GM12878 (cell line): Measurements from ENCODE around the gene SPIB. TPM values are rescaled to one million over a fixed set of nuclear protein-coding genes. Genes with fewer than 3 reads are reported as not detected.

ENCODE experiments used
- ATAC-seq: fragments of 200-7000 bp; cut with Tn5 transposase; 3 replicates; pipeline ENCODE4 v1.9.1; 2020; ENCODE audit warnings: mild to moderate bottlenecking, moderate library complexity
- BruUV-seq: library from RNA; stranded (reverse); fragments of 400-500 nt; replicated peaks from 2 replicates; lab custom pipeline; 2021; lab: Mats Ljungman, UMichigan
- CTCF ChIA-PET: fragments of 300-600 bp; sonication (Branson Sonifier 250); formaldehyde crosslinking; extraction: SDS; loops from one replicate; lab custom pipeline; 2021; ENCODE audit warnings: inconsistent platforms; lab: Yijun Ruan, JAX
- POLR2A ChIA-PET: fragments of 350-600 bp; formaldehyde crosslinking; extraction: SDS; loops from one replicate; lab custom pipeline; 2021; ENCODE audit warnings: inconsistent platforms; lab: Charles Lee
- RAD21 ChIA-PET: fragments of 300-600 bp; sonication (Branson Sonifier 250); formaldehyde crosslinking; loops from one replicate; lab custom pipeline; 2023; ENCODE audit warnings: antibody characterized with exemption; ENCODE audit not compliant: unreplicated experiment; lab: Charles Lee
- SMC1A ChIA-PET: fragments of 300-600 bp; sonication (Branson Sonifier 250); formaldehyde crosslinking; loops from one replicate; lab custom pipeline; 2023; ENCODE audit not compliant: unreplicated experiment, uncharacterized antibody; lab: Charles Lee
- DNase-seq: peaks from one replicate; pipeline ENCODE4 v3.0.0-alpha.2; 2011; ENCODE audit warnings: low read depth, low spot score
- FAIRE-seq: peaks from 3 replicates; lab custom pipeline; 2011; peaks lifted over from hg19 to GRCh38; lab: Jason Lieb, UNC
- H2AFZ ChIP-seq: 2 replicates; pipeline ENCODE4 v1.6.0; 2011; ENCODE audit warnings: low read depth, low read length, control low read depth; ENCODE audit not compliant: control insufficient read depth
- H3K27ac ChIP-seq: 2 replicates; pipeline ENCODE4 v1.5.1; 2011; ENCODE audit warnings: control low read depth; ENCODE audit not compliant: control insufficient read depth, insufficient read depth
- H3K27me3 ChIP-seq, 2 experiments: replicated peaks in 1 of 2; 2 replicates each; pipeline versions ENCODE4 v1.6.0 to v1.6.1; 2011; ENCODE audit warnings: low read length in 1 of 2; ENCODE audit not compliant: control insufficient read depth in 2 of 2, insufficient read depth in 2 of 2
- H3K36me3 ChIP-seq, 2 experiments: 2 replicates each; pipeline ENCODE4 v1.5.1; 2011; ENCODE audit warnings: low read length in 1 of 2; ENCODE audit not compliant: control insufficient read depth in 2 of 2, insufficient read depth in 2 of 2
- H3K4me1 ChIP-seq: 2 replicates; pipeline ENCODE4 v1.6.1; 2011; ENCODE audit warnings: mild to moderate bottlenecking, low read length, moderate library complexity, mixed read lengths; ENCODE audit not compliant: control insufficient read depth, insufficient read depth
- H3K4me2 ChIP-seq: 2 replicates; pipeline ENCODE4 v1.6.0; 2011; ENCODE audit warnings: control low read depth; ENCODE audit not compliant: control insufficient read depth, insufficient read depth
- H3K4me3 ChIP-seq: fragments of 200-600 bp; sonication (generic); 2 replicates; pipeline ENCODE4 v1.5.1; 2016
- H3K79me2 ChIP-seq: 2 replicates; pipeline ENCODE4 v1.6.0; 2011; ENCODE audit warnings: low read length; ENCODE audit not compliant: control insufficient read depth, insufficient read depth
- H3K9ac ChIP-seq: 2 replicates; pipeline ENCODE4 v1.8.0; 2011; ENCODE audit warnings: low read length, control low read depth, mixed read lengths; ENCODE audit not compliant: control insufficient read depth, insufficient read depth
- H3K9me3 ChIP-seq: replicated peaks from 3 replicates; pipeline ENCODE4 v1.5.1; 2011; ENCODE audit warnings: mild to moderate bottlenecking, low read length; ENCODE audit not compliant: control insufficient read depth, insufficient read depth
- H4K20me1 ChIP-seq: 2 replicates; pipeline ENCODE4 v1.6.0; 2011; ENCODE audit not compliant: control insufficient read depth, insufficient read depth
- ATF7 ChIP-seq: fragments of 450-650 bp; IDR thresholded peaks from 2 replicates; pipeline ENCODE4 v1.6.1; 2016; ENCODE audit warnings: low read depth, mild to moderate bottlenecking
- BCL11A ChIP-seq: IDR thresholded peaks from 2 replicates; pipeline ENCODE4 v1.6.1; 2011; ENCODE audit warnings: low read depth, low read length
- CHD2 ChIP-seq: IDR thresholded peaks from 2 replicates; pipeline ENCODE4 v1.6.1; 2011; ENCODE audit warnings: low read depth, low read length, improper control_type of control experiment, borderline replicate concordance
- CHD4 ChIP-seq: fragments of 200-600 bp; sonication (generic); IDR thresholded peaks from 2 replicates; pipeline ENCODE4 v1.6.1; 2016; ENCODE audit warnings: mild to moderate bottlenecking
- EGR1 ChIP-seq, 2 experiments: IDR thresholded peaks; 1 replicate in 1 of 2; 2 replicates in 1 of 2; pipeline ENCODE4 v1.6.1; 2011 to 2012; ENCODE audit warnings: low read depth in 2 of 2, low read length in 2 of 2, borderline replicate concordance in 1 of 2, mild to moderate bottlenecking in 1 of 2, moderate library complexity in 1 of 2
- EZH2 ChIP-seq: IDR thresholded peaks from 2 replicates; pipeline ENCODE4 v1.6.1; 2012; ENCODE audit warnings: low read depth, mild to moderate bottlenecking, control low read depth, inconsistent platforms, low read length, borderline replicate concordance; ENCODE audit not compliant: control insufficient read depth
- HDAC6 ChIP-seq: fragments of 200-600 bp; sonication (generic); IDR thresholded peaks from one replicate; pipeline ENCODE4 v1.8.0; 2017; ENCODE audit warnings: antibody characterized with exemption; ENCODE audit not compliant: unreplicated experiment
- KAT2A ChIP-seq: conservative IDR thresholded peaks from 2 replicates; pipeline ENCODE4 v1.6.1; 2011; ENCODE audit warnings: low read depth, low read length; ENCODE audit not compliant: control insufficient read depth
- KDM1A ChIP-seq: fragments of 200-600 bp; sonication (generic); IDR thresholded peaks from 2 replicates; pipeline ENCODE4 v1.6.1; 2016; ENCODE audit warnings: borderline replicate concordance
- MLLT1 ChIP-seq: fragments of 450-650 bp; IDR thresholded peaks from 2 replicates; pipeline ENCODE4 v1.6.1; 2016; ENCODE audit warnings: mild to moderate bottlenecking
- MXI1 ChIP-seq: fragments of 150-350 bp; IDR thresholded peaks from 2 replicates; pipeline ENCODE4 v1.6.1; 2011; ENCODE audit warnings: low read depth, mild to moderate bottlenecking, inconsistent platforms, low read length, improper control_type of control experiment
- NFIC ChIP-seq: IDR thresholded peaks from 2 replicates; pipeline ENCODE4 v1.6.1; 2012; ENCODE audit warnings: low read depth, mild to moderate bottlenecking, inconsistent platforms, low read length, moderate library complexity
- PAX5 ChIP-seq: IDR thresholded peaks from 2 replicates; pipeline ENCODE4 v1.6.1; 2011; ENCODE audit warnings: low read depth, low read length, borderline replicate concordance
- POLR2A ChIP-seq: IDR thresholded peaks from 2 replicates; pipeline ENCODE4 v1.6.1; 2011; ENCODE audit warnings: low read depth, mild to moderate bottlenecking, low read length
- TAF1 ChIP-seq: IDR thresholded peaks from 2 replicates; pipeline ENCODE4 v1.6.1; 2011; ENCODE audit warnings: mild to moderate bottlenecking, low read depth, low read length, borderline replicate concordance
- TCF3 ChIP-seq: IDR thresholded peaks from 2 replicates; pipeline ENCODE4 v1.6.1; 2012; ENCODE audit warnings: low read depth, mild to moderate bottlenecking, low read length, borderline replicate concordance; ENCODE audit not compliant: insufficient read depth
- YBX1 ChIP-seq: fragments of 450-650 bp; IDR thresholded peaks from 2 replicates; pipeline ENCODE4 v1.6.1; 2016; ENCODE audit warnings: antibody characterized with exemption
- WGBS: methylation state at CpG from one replicate; pipeline ENCODE4 v1.1.6; 2016; ENCODE audit warnings: low lambda C conversion rate; ENCODE audit not compliant: insufficient replicate concordance, insufficient coverage; ENCODE audit errors: missing lambda C conversion rate; 5-methylcytosine and 5-hydroxymethylcytosine counted together
- in situ Hi-C: fragments of 300-500 bp; cut with MboI; formaldehyde crosslinking; loops from 9 replicates; pipeline ENCODE4 v1.14.3; 2018; ENCODE audit warnings: mixed read lengths
- intact Hi-C: fragments of 100-400 bp; cut with micrococcal nuclease; formaldehyde crosslinking; loops from one replicate; pipeline ENCODE4 v1.14.2; 2022; ENCODE audit not compliant: unreplicated experiment
- polyA plus RNA-seq, 11 experiments: library from polyadenylated mRNA; depleted of rRNA in 4 of 11; unstranded in 6 of 11; stranded (reverse) in 5 of 11; fragments of >200 nt; fragmentation: Nextera tagmentation in 4 of 11; fragmentation: Illumina TruSeq in 1 of 11; extraction: Ambion mirVana in 4 of 11; extraction: Trizol in 1 of 11; gene quantifications; 1 replicate in 1 of 11; 2 replicates in 10 of 11; pipeline versions ENCODE4 v1.2.1 to v1.2.3, GENCODE V29; 2011 to 2016; ENCODE audit warnings: inconsistent platforms in 2 of 11, missing spikeins in 2 of 11, low read depth in 1 of 11
- total RNA-seq, 4 experiments: library from RNA; depleted of rRNA in 3 of 4; stranded (reverse); fragments of >200 nt in 3 of 4; fragmentation: Illumina TruSeq in 1 of 4; extraction: Trizol in 1 of 4; gene quantifications; 2 replicates each; pipeline versions ENCODE4 v1.2.1 to v1.2.3, GENCODE V29; 2013 to 2021

The SPIB gene
- total and polyA plus RNA-seq, 10 of the 15 experiments (the other 5 are each of a cell fraction or from before 2014, with no cell fraction given), result 3.5 to 123 (median 56.0) TPM

GRCh38 chr19:50465986-50466705 lies 47.4 kb downstream of the SPIB start:
- SMC1A ChIA-PET, result interaction anchor here (0.9 kb wide), 1 partner anchor 109 kb away, joined by 3 read pairs; no protein-coding TSS in a partner anchor
- no peaks in the 10 kb centered on the region for H3K36me3 ChIP-seq
- no TSS peak for BruUV-seq
- TF ChIP-seq YBX1, result no peak
- RAD21 ChIA-PET, result no interaction called here
- H3K27me3 ChIP-seq, result no peaks in the 10 kb centered on the region
- ATAC-seq, result no peak
- no peak overlapping the region for H3K4me2 ChIP-seq
- no peaks in the 10 kb centered on the region for H3K9me3 ChIP-seq
- CTCF ChIA-PET, result interaction anchor here (0.6 to 1.5 kb wide), 4 partner anchors 51 to 471 kb away, joined by 3 to 6 read pairs (median 4); no protein-coding TSS in a partner anchor
- in situ Hi-C loops, result no loop called here
- WGBS, result 44% methylated on average over 29 of the region's 29 CpGs
- no peak overlapping the region for H2AFZ ChIP-seq
- no peak overlapping the region for H3K27ac ChIP-seq
- H3K79me2 ChIP-seq, result no peaks in the 10 kb centered on the region
- DNase-seq, result no peak
- POLR2A ChIA-PET, result interaction anchor here (0.6 to 1.0 kb wide), 2 partner anchors 109 to 309 kb away, joined by 3 to 8 read pairs; no protein-coding TSS in a partner anchor
- no peak overlapping the region for H3K4me3 ChIP-seq
- no peak for FAIRE-seq
- H3K9ac ChIP-seq, result no peak overlapping the region
- intact Hi-C loops, result no loop called here
- H4K20me1 ChIP-seq, result no peaks in the 10 kb centered on the region
- peaks cover 4% of the 10 kb centered on the region for H3K4me1 ChIP-seq

- no peaks in the 10 kb centered on the region for H3K36me3 ChIP-seq
- 60% methylated on average over 11 of the region's 11 CpGs for WGBS
- H3K27ac ChIP-seq, result no peak overlapping the region
- CTCF ChIA-PET, result interaction anchor here (0.6 to 1.5 kb wide), 3 partner anchors 98 to 470 kb away, joined by 3 to 6 read pairs (median 4); no protein-coding TSS in a partner anchor
- DNase-seq (no peak), ATAC-seq (no peak), FAIRE-seq (no peak)
- SMC1A ChIA-PET, result interaction anchor here (0.9 kb wide), 1 partner anchor 109 kb away, joined by 3 read pairs; no protein-coding TSS in a partner anchor
- no peaks in the 10 kb centered on the region for H4K20me1 ChIP-seq
- H3K4me1 ChIP-seq, result 0 out of 2 replicates have a peak, but pooled peaks cover under 1% of the 10 kb centered on the region
- RAD21 ChIA-PET, result no interaction called here
- no peak overlapping the region for H3K4me2 ChIP-seq
- H3K79me2 ChIP-seq, result no peaks in the 10 kb centered on the region
- BruUV-seq, result no TSS peak
- POLR2A ChIA-PET, result no interaction called here
- in situ Hi-C loops (no loop called here), intact Hi-C loops (no loop called here)
- no peaks in the 10 kb centered on the region for H3K9me3 ChIP-seq
- no peaks in the 10 kb centered on the region for H3K27me3 ChIP-seq
- no peak overlapping the region for H3K9ac ChIP-seq
- no peak overlapping the region for H2AFZ ChIP-seq
- no peak overlapping the region for H3K4me3 ChIP-seq
- no peak for TF ChIP-seq MLLT1
- TF ChIP-seq TAF1, result no peak
- TF ChIP-seq PAX5, result no peak
- no peak for TF ChIP-seq NFIC
- no peak for TF ChIP-seq KDM1A
- no peak for TF ChIP-seq POLR2A
- no peak for TF ChIP-seq EGR1 (IDR thresholded peaks at IDR 0.05; ENCODE audit: borderline replicate concordance in 1 of 2, low read depth in 2 of 2, low read length in 2 of 2)
- TF ChIP-seq TCF3, result no peak
- TF ChIP-seq HDAC6, result no peak
- no peak for TF ChIP-seq BCL11A
- TF ChIP-seq MXI1, result no peak
- TF ChIP-seq ATF7, result no peak
- TF ChIP-seq EZH2, result no peak
- TF ChIP-seq CHD4, result no peak
- TF ChIP-seq CHD2, result no peak
- TF ChIP-seq KAT2A, result no peak
These were observed 47.9 kb downstream of the SPIB start for GRCh38 chr19:50466706-50467039.
